Caco-2 (cell line): ENCODE data around the gene PMPCA. TPM values are rescaled to one million over a fixed set of nuclear protein-coding genes. Genes with fewer than 3 reads are reported as not detected.

Source experiments
- BruUV-seq: library from RNA; stranded (reverse); fragments of 400-500 nt; replicated peaks from 2 replicates; lab custom pipeline; 2021; lab: Mats Ljungman, UMichigan
- CTCF ChIA-PET: fragments of 300-600 bp; sonication (Branson Sonifier 250); formaldehyde crosslinking; loops from one replicate; lab custom pipeline; 2022; ENCODE audit warnings: antibody characterized with exemption; lab: Charles Lee
- POLR2A ChIA-PET: fragments of 300-600 bp; sonication (Branson Sonifier 250); formaldehyde crosslinking; loops from one replicate; lab custom pipeline; 2022; ENCODE audit warnings: antibody characterized with exemption; lab: Charles Lee
- DNase-seq, 2 experiments: peaks; one replicate each; pipeline versions ENCODE4 v3.0.0 to v3.0.0-alpha.2; 2020 to 2022
- H3K27me3 ChIP-seq: replicated peaks from 2 replicates; pipeline ENCODE4 v1.6.0; 2011; ENCODE audit warnings: low read length; ENCODE audit not compliant: control insufficient read depth, insufficient read depth
- H3K36me3 ChIP-seq: 2 replicates; pipeline ENCODE4 v1.5.1; 2011; ENCODE audit warnings: low read length; ENCODE audit not compliant: control insufficient read depth, insufficient read depth
- H3K4me1 ChIP-seq: fragments of 250-450 bp; sonication (Bioruptor Pico); 2 replicates; pipeline ENCODE4 v1.5.1; 2020; ENCODE audit warnings: mild to moderate bottlenecking
- H3K4me3 ChIP-seq: 2 replicates; pipeline ENCODE4 v1.5.1; 2011; ENCODE audit warnings: low read depth, mild to moderate bottlenecking, control low read depth, low read length
- H3K9me3 ChIP-seq: fragments of 250-450 bp; sonication (Bioruptor Pico); 2 replicates; pipeline ENCODE4 v1.5.1; 2020; ENCODE audit warnings: mild to moderate bottlenecking, moderate library complexity
- H3K27ac Mint-ChIP-seq: one replicate; pipeline ENCODE4 v1.8.0; 2022; ENCODE audit warnings: mixed read lengths; ENCODE audit not compliant: unreplicated experiment
- H3K27me3 Mint-ChIP-seq: one replicate; pipeline ENCODE4 v1.8.0; 2022; ENCODE audit warnings: mixed read lengths; ENCODE audit not compliant: insufficient read depth, unreplicated experiment
- H3K36me3 Mint-ChIP-seq: one replicate; pipeline ENCODE4 v1.8.0; 2022; ENCODE audit warnings: mild to moderate bottlenecking, mixed read lengths; ENCODE audit not compliant: insufficient read depth, unreplicated experiment
- H3K4me1 Mint-ChIP-seq: one replicate; pipeline ENCODE4 v1.8.0; 2022; ENCODE audit warnings: low read depth, mixed read lengths; ENCODE audit not compliant: unreplicated experiment
- H3K4me3 Mint-ChIP-seq: one replicate; pipeline ENCODE4 v1.8.0; 2022; ENCODE audit warnings: mild to moderate bottlenecking, moderate library complexity, mixed read lengths; ENCODE audit not compliant: unreplicated experiment
- H3K9me3 Mint-ChIP-seq: one replicate; pipeline ENCODE4 v1.8.0; 2022; ENCODE audit warnings: mixed read lengths; ENCODE audit not compliant: unreplicated experiment
- CTCF ChIP-seq, 2 experiments: fragments of 200-600 bp in 1 of 2; IDR thresholded peaks; 1 replicate in 1 of 2; 2 replicates in 1 of 2; pipeline versions ENCODE4 v1.5.1 to v1.8.0; 2011 to 2022; ENCODE audit warnings: antibody characterized with exemption in 1 of 2, control low read depth in 1 of 2, inconsistent platforms in 1 of 2, low read depth in 1 of 2, low read length in 1 of 2, mild to moderate bottlenecking in 1 of 2, moderate library complexity in 1 of 2; ENCODE audit not compliant: insufficient read depth in 1 of 2, severe bottlenecking in 1 of 2, unreplicated experiment in 1 of 2
- intact Hi-C: fragments of 100-400 bp; cut with micrococcal nuclease; formaldehyde crosslinking; loops from one replicate; pipeline ENCODE4 v1.10.0; 2022; ENCODE audit not compliant: unreplicated experiment
- total RNA-seq: library from RNA; stranded (reverse); gene quantifications from 2 replicates; pipeline ENCODE4 v1.2.3, GENCODE V29; 2022

Gene PMPCA
- total RNA-seq, 1 experiment from 2014 or later, result 91.5 TPM

GRCh38 chr9:136379003-136379287, 31.5 kb upstream of the PMPCA start:
- Histone ChIP-seq H3K36me3 (peaks cover 1% of the 10 kb centered on the region; the same call in 1 of the 2 replicates), H3K4me1 (no peaks in the 10 kb centered on the region), H3K27me3 (no peaks in the 10 kb centered on the region), H3K4me3 (no peak overlapping the region), H3K9me3 (no peaks in the 10 kb centered on the region)
- ChIA-PET POLR2A (no interaction called here), CTCF (no interaction called here)
- TF ChIP-seq CTCF (IDR thresholded peaks at IDR 0.05; ENCODE audit: insufficient read depth in 1 of 2, low read depth in 1 of 2, low read length in 1 of 2, severe bottlenecking in 1 of 2, unreplicated experiment in 1 of 2), result no peak
- no peak for DNase-seq
- intact Hi-C loops, result no loop called here
- no TSS peak for BruUV-seq
- Mint-ChIP-seq H3K36me3 (peaks cover 28% of the 10 kb centered on the region), H3K27me3 (no peaks in the 10 kb centered on the region), H3K4me3 (no peak overlapping the region), H3K9me3 (no peaks in the 10 kb centered on the region), H3K27ac (no peak overlapping the region), H3K4me1 (no peaks in the 10 kb centered on the region)

GRCh38 chr9:136379401-136379800, 31.1 kb upstream of the PMPCA start:
- Histone ChIP-seq H3K36me3 (peaks cover 1% of the 10 kb centered on the region; the same call in 1 of the 2 replicates), H3K27me3 (no peaks in the 10 kb centered on the region), H3K4me1 (no peaks in the 10 kb centered on the region), H3K9me3 (no peaks in the 10 kb centered on the region), H3K4me3 (no peak overlapping the region)
- no peak for DNase-seq
- intact Hi-C loops, result no loop called here
- no peak overlapping the region for H3K4me3 Mint-ChIP-seq
- no peak for TF ChIP-seq CTCF (IDR thresholded peaks at IDR 0.05; ENCODE audit: insufficient read depth in 1 of 2, low read depth in 1 of 2, low read length in 1 of 2, severe bottlenecking in 1 of 2, unreplicated experiment in 1 of 2)
- CTCF ChIA-PET, result interaction anchor here (0.6 kb wide), 1 partner anchor 21 kb away, joined by 4 read pairs; no protein-coding TSS in a partner anchor
- no peaks in the 10 kb centered on the region for H3K27me3 Mint-ChIP-seq
- no peaks in the 10 kb centered on the region for H3K9me3 Mint-ChIP-seq
- no TSS peak for BruUV-seq
- H3K36me3 Mint-ChIP-seq, result peaks cover 30% of the 10 kb centered on the region
- H3K4me1 Mint-ChIP-seq, result no peaks in the 10 kb centered on the region
- POLR2A ChIA-PET, result no interaction called here
- H3K27ac Mint-ChIP-seq, result no peak overlapping the region

GRCh38 chr9:136379891-136380290, 30.6 kb upstream of the PMPCA start:
- H3K36me3 ChIP-seq, result peaks cover 1% of the 10 kb centered on the region; the same call in 1 of the 2 replicates
- H3K4me3 Mint-ChIP-seq, result no peak overlapping the region
- no peaks in the 10 kb centered on the region for H3K27me3 Mint-ChIP-seq
- no peaks in the 10 kb centered on the region for H3K4me1 Mint-ChIP-seq
- H3K4me3 ChIP-seq, result no peak overlapping the region
- H3K9me3 Mint-ChIP-seq, result no peaks in the 10 kb centered on the region
- peaks cover 35% of the 10 kb centered on the region for H3K36me3 Mint-ChIP-seq
- H3K27ac Mint-ChIP-seq, result no peak overlapping the region
- TF ChIP-seq CTCF (IDR thresholded peaks at IDR 0.05; ENCODE audit: insufficient read depth in 1 of 2, low read depth in 1 of 2, low read length in 1 of 2, severe bottlenecking in 1 of 2, unreplicated experiment in 1 of 2), result no peak
- H3K4me1 ChIP-seq, result no peaks in the 10 kb centered on the region
- H3K27me3 ChIP-seq, result no peaks in the 10 kb centered on the region
- intact Hi-C loops, result no loop called here
- no peak for DNase-seq
- H3K9me3 ChIP-seq, result no peaks in the 10 kb centered on the region
- no TSS peak for BruUV-seq
- ChIA-PET CTCF (interaction anchor here (0.6 kb wide), 1 partner anchor 21 kb away, joined by 4 read pairs; no protein-coding TSS in a partner anchor), POLR2A (no interaction called here)
